Effector memory CD4-positive, alpha-beta T cell (primary cell): ENCODE data around the gene CCDC92B.

Experiments
- DNase-seq, 3 donors: peaks; one replicate each; pipeline ENCODE4 v3.0.0-alpha.2; 2020
- H3K27ac ChIP-seq: 2 replicates; pipeline ENCODE4 v1.7.0; 2013; ENCODE audit warnings: mild to moderate bottlenecking, low read length, moderate library complexity; ENCODE audit not compliant: insufficient read depth, poor library complexity, severe bottlenecking
- H3K27me3 ChIP-seq: replicated peaks from 2 replicates; pipeline ENCODE4 v1.7.0; 2013; ENCODE audit warnings: mild to moderate bottlenecking, low read length; ENCODE audit not compliant: insufficient read depth, control insufficient read depth, poor library complexity, severe bottlenecking
- H3K36me3 ChIP-seq: 2 replicates; pipeline ENCODE4 v1.7.0; 2013; ENCODE audit warnings: mild to moderate bottlenecking, low read length, moderate library complexity; ENCODE audit not compliant: control insufficient read depth, insufficient read depth
- H3K4me1 ChIP-seq: 2 replicates; pipeline ENCODE4 v1.7.0; 2013; ENCODE audit warnings: low read length, mild to moderate bottlenecking; ENCODE audit not compliant: control insufficient read depth, insufficient read depth, poor library complexity, severe bottlenecking
- H3K4me3 ChIP-seq: 2 replicates; pipeline ENCODE4 v1.7.0; 2013; ENCODE audit warnings: low read length, low read depth, mild to moderate bottlenecking; ENCODE audit not compliant: insufficient read depth, poor library complexity, severe bottlenecking
- H3K9me3 ChIP-seq: 2 replicates; pipeline ENCODE4 v1.7.0; 2013; ENCODE audit warnings: mild to moderate bottlenecking, low read length, moderate library complexity; ENCODE audit not compliant: control insufficient read depth

The CCDC92B gene

DNA sequence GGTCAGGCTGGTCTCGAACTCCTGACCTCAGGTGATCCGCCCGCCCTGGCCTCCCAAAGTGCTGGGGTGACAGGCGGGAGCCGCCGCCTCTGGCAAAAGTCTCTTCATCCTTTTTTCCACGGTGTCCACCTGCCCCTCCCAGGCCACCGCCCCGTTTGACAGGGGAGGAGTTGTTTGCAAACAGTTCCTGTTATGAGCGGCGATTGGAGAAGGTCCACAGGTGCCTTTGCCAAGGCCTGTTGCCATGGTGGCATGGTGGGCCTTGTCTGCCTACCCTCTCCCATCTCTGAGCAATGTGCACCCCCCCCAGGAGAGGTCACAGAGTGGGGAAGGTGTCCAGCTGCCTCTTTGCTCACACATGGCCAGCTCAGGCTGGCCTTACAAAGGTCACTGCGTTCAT is 30.8 kb upstream of the CCDC92B start:
- DNase-seq = no peak
- H3K27me3 ChIP-seq = peaks cover 10% of the 10 kb centered on the region
- H3K4me3 ChIP-seq = no peak overlapping the region
- no peaks in the 10 kb centered on the region for H3K9me3 ChIP-seq
- H3K4me1 ChIP-seq = peaks cover 8% of the 10 kb centered on the region
- no peaks in the 10 kb centered on the region for H3K36me3 ChIP-seq
- no peak overlapping the region for H3K27ac ChIP-seq

DNA sequence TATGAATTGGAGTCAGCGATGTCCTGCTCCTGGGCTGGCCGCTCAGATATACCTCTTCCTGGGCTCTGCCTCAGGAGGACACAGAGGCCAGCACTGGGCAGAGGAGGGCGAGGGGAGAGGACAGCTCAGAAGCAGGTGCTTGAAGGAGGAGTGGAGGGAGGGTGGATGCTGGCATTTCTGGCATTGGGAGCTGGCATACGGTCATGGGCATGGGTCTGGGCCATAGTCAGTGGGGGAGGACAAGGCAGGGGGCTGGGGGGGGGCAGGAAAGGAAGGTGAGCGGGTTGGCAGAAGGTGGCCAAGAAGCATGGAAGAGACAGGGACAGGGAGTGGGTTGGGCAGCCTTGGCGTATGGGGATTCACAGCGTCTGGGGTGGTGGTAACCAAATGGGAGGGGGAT is 30.1 kb upstream of the CCDC92B start:
- no peaks in the 10 kb centered on the region for H3K36me3 ChIP-seq
- no peak overlapping the region for H3K27ac ChIP-seq
- DNase-seq = no peak
- no peak overlapping the region for H3K4me3 ChIP-seq
- H3K4me1 ChIP-seq = peaks cover 8% of the 10 kb centered on the region
- H3K27me3 ChIP-seq = peaks cover 10% of the 10 kb centered on the region
- H3K9me3 ChIP-seq = no peaks in the 10 kb centered on the region

DNA sequence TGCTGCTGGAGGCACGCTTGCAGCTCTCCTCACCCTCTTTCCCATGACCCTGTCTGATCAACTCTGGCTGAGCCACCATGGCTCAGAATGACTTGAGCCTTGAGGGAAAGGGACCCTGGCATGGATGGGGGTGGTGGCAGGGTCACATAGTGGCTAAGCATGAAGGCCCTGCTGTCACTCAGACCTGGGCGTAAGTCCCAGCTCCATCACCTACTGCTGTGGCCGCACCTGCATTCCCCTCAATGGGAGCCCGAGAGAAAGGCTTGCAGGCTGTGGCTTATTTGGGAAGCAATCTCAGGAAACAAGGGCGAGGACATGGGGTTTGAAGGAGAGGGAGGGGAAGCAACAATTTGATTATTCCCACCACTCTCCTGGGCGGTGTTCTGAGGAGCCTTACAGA is 29.0 kb upstream of the CCDC92B start:
- no peaks in the 10 kb centered on the region for H3K9me3 ChIP-seq
- H3K4me3 ChIP-seq = no peak overlapping the region
- H3K4me1 ChIP-seq = peaks cover 8% of the 10 kb centered on the region
- H3K27ac ChIP-seq = no peak overlapping the region
- no peak for DNase-seq
- no peaks in the 10 kb centered on the region for H3K36me3 ChIP-seq
- H3K27me3 ChIP-seq = peaks cover 10% of the 10 kb centered on the region

DNA sequence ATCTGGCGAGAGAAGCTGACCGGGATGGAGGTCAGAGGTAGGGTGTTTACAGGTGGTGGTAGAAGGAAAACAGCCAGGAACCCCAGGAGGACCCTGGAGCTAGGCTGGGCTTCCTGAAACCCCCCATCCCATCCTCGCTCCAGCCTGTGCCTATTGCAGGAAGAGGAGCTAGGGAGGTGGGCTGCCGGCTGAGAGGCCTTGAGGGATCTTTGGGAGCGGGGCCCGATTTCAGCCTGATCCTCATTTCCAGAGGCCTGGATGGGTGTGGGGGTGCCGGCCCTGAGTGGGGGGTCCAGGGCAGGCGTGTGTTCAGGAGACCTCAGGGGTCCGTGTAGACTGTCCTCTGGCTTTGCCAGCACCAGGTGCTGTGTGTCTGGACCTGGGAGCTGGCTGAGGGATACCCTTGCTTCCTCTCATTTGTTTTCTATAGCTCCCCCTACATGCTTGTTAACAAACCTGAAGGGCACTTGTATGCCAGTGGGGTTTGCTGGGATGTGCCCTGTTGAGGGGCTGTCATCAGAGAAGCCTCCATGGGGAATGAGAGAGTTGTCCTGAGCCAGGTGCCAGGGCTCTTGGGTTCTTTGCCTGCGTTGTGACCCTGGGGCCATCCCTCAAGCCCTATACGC is 27.9 kb upstream of the CCDC92B start:
- Histone ChIP-seq H3K4me3 (peak overlapping the region; percentile 45), H3K27me3 (peaks cover 10% of the 10 kb centered on the region), H3K4me1 (peaks cover 8% of the 10 kb centered on the region), H3K9me3 (no peaks in the 10 kb centered on the region), H3K36me3 (no peaks in the 10 kb centered on the region), H3K27ac (no peak overlapping the region)
- no peak for DNase-seq

DNA sequence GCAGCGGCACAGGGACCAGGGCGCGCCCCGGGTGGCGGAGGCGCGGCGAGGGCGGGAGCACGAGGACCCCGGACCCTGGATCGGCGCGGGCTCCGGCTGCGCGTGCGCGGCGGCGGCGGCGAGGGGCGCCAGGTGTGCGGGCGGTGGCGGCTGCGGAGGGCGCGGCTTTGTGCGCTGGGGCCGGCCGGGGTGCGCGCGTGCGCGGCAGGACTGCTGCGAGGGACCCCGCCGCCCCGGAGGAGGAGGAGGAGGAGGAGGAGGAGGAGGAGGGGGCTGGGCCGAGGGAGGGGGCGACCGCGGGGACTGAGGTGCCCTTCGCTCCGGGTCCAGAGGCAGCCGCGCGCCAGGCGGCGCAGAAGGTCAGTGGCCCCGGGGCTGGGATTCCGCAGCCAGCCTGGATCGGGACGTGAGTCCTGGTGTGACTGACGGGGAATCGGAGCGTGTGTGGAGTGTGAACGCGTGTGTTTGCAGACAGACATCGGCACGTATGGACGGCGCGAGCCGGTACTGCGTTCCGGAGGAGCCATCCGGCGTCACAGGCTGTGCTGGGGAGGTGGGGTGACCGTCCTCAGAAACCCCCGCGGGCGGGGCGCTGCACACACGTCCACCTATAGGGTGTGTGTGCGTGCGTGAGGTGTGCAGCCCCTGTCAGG is 27.3 kb upstream of the CCDC92B start:
- Histone ChIP-seq H3K27me3 (peaks cover 10% of the 10 kb centered on the region), H3K36me3 (no peaks in the 10 kb centered on the region), H3K4me1 (peaks cover 8% of the 10 kb centered on the region), H3K4me3 (peak overlapping the region; percentile 45), H3K9me3 (no peaks in the 10 kb centered on the region), H3K27ac (no peak overlapping the region)
- DNase-seq = no peak

DNA sequence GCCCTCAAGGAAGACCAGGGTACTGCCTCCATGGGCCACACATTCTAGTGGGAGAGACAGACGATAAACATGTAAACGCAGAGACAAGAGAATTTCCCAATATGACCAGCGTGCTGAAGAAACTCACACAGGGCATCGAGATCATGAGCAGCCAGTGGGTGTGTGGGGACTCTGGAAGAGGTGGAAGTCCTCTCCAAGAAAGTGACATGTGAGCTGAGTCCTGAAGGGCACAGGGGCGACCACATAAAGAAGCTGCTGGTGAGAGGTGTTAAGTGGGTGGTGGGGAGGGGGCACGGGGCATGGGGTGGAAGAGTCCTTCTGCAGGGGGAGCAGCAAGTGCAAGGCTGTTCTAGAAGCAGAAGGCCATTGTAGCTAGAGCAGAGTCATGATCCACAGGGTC is 25.8 kb upstream of the CCDC92B start:
- no peak overlapping the region for H3K27ac ChIP-seq
- H3K9me3 ChIP-seq = no peaks in the 10 kb centered on the region
- H3K4me1 ChIP-seq = peaks cover 8% of the 10 kb centered on the region
- no peaks in the 10 kb centered on the region for H3K36me3 ChIP-seq
- peaks cover 10% of the 10 kb centered on the region for H3K27me3 ChIP-seq
- H3K4me3 ChIP-seq = no peak overlapping the region
- DNase-seq = no peak

DNA sequence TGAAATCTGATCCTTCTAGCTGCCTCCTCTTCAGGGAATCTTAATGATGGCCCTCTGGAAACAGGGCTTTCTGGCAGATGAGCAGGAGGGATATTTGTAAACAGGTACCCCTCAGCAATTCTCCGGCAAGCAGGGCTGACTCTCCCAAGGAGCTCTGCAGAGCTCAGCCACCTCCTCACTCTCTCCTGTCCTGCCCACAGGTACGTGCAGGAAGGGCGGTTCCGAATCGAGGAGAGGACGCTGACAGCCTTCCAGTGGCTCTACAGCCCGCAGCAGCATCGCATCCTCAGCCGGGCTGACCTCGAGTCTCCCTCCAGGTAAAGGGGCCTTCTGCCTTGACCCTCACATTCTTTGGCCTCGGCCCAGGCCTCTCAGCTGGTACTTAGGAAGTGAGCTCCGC is 20.7 kb upstream of the CCDC92B start:
- no peak for DNase-seq
- H3K4me1 ChIP-seq = no peaks in the 10 kb centered on the region
- H3K36me3 ChIP-seq = no peaks in the 10 kb centered on the region
- no peak overlapping the region for H3K4me3 ChIP-seq
- no peak overlapping the region for H3K27ac ChIP-seq
- H3K27me3 ChIP-seq = no peaks in the 10 kb centered on the region
- H3K9me3 ChIP-seq = no peaks in the 10 kb centered on the region

DNA sequence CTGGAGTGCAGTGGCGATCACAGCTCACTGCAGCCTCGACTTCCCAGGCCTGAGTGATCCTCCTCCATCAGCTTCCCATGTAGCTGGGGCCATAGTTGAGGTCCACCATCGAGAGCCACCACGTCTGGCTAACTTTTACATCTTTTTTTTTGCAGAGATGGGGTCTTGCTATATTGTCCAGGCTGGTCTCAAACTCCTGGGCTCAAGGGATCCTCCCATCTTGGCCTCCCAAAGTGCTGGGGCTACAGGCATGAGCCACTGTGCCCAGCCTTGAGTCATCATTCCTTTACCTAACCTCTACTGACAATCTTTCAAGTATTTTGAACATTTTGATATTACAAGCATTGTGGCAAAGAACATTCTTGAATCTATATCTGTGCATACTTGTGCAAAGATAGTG is 9.4 kb upstream of the CCDC92B start:
- Histone ChIP-seq H3K4me1 (peaks cover 11% of the 10 kb centered on the region), H3K36me3 (no peaks in the 10 kb centered on the region), H3K27me3 (peaks cover 19% of the 10 kb centered on the region), H3K4me3 (no peak overlapping the region), H3K27ac (no peak overlapping the region), H3K9me3 (no peaks in the 10 kb centered on the region)
- no peak for DNase-seq

DNA sequence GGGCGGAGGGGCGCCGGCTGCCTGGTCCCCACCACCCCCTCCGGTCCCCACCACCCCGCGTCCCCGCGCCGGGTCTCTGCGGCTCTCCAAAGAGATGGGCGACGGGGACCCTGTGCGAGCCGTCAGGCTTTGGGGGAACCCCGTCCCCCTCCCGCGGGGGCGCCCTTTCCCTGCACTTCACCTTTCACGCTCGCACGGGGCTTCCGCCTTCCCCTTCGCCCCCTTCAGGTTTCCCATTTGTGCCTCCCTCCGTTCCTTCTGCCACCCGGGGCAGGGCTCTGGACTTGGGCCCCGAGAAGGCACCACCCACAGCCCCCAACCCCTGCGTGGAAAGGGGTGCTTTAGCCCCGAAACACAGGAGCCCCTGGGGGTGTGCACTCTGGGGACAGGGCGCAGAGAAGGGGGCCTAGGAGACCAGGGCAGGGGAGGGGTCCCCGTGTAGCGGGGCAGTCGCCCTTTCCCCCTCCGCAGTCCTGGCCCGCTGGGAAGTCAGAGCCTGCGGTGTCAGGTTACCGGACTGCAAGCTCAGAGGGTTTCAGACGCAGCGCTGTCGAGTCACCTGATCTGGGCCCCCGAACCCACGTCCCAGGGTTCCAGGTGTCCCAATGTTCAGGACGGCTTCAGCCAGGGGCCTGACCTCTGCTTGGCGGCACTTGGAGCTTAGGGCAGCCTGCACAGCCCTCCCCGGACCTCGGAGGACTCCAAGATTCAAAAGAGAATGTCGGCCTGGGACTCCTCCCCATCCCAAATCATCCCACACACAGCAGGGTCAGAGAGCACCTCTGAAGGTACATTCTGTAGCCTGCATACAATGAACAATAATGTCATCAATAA is 6.7 kb upstream of the CCDC92B start:
- peak overlapping the region; percentile 32 for H3K4me3 ChIP-seq
- H3K27ac ChIP-seq = no peak overlapping the region
- no peaks in the 10 kb centered on the region for H3K36me3 ChIP-seq
- peaks cover 19% of the 10 kb centered on the region for H3K27me3 ChIP-seq
- H3K9me3 ChIP-seq = no peaks in the 10 kb centered on the region
- H3K4me1 ChIP-seq = peaks cover 11% of the 10 kb centered on the region
- no peak for DNase-seq

DNA sequence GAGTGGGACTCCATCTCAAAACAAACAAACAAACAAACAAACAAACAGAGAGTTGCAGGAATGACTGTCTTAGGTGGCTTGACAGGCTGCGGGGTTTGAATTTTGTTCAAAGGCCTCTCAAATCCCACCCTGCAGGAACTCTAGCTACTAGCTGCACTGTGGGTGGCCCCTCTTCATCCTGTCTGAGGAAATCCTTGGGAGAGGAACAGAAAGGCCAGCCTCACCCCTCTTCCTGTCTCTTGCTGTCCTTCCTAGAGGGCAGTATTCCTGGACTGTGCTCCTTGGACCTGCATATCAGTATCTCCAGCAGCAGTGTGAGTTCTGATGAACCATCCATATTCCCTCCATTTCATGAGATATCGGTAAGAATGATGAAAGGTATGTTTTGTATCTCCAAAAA is 2.0 kb upstream of the CCDC92B start:
- Histone ChIP-seq H3K27ac (no peak overlapping the region), H3K4me1 (peaks cover 15% of the 10 kb centered on the region), H3K9me3 (no peaks in the 10 kb centered on the region), H3K27me3 (peaks cover 25% of the 10 kb centered on the region), H3K36me3 (no peaks in the 10 kb centered on the region), H3K4me3 (no peak overlapping the region)
- DNase-seq = no peak
